ENCODE measurements around the gene KRTAP12-3. TPM values are rescaled to one million over a fixed set of nuclear protein-coding genes. Genes with fewer than 3 reads are reported as not detected.
"Not testable (repeated sequence)": the region's sequence is repeated elsewhere in the genome, so short reads cannot be mapped to it uniquely, and the experiment has no call there.

The KRTAP12-3 gene
- not detected for polyA plus RNA-seq (ENCODE audit: insufficient read length in 12 of 12)
- long read RNA-seq, donor 1, result 0 reads
- long read RNA-seq, donor 2, result 0 reads
- long read RNA-seq, donor 3, result 0 reads
- long read RNA-seq, donor 4, result 0 reads
- long read RNA-seq, donor 5, result 0 reads
- long read RNA-seq, donor 6, result 0 reads
- long read RNA-seq, donor 7, result 0 reads
- long read RNA-seq, donor 8, result 0 reads
- long read RNA-seq, donor 9, result 0 reads
- long read RNA-seq, donor 10, result 0 reads
- long read RNA-seq, donor 11, result 0 reads

GRCh38 chr21:44657635-44658540, at the start of gene KRTAP12-3:
KRTAP12-3 (plus strand) TSS chr21:44657932; CDS start chr21:44657980, 48 bp downstream.
- no peak for DNase-seq

DNA sequence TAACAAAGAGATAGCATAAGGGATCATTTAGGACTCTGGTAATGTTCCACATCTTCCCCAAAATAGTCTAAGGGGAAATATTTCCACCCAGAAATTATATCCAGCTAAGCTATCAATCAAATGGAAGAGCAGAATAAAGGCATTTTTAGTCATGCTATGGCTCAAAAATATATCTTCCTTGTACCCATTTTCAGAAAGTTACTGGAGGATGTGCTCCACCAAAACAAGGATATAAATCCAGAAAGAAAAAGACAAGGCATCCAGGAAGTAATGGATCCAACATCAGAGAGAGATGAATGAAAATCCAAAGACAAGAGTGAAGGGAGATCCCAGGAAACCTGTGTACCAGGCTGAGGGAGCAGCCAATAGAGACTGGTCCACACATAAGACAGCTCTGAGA, 48.5 kb upstream of the KRTAP12-3 start:
- DNase-seq, result no peak

- not testable (repeated sequence) for DNase-seq
Measured at GRCh38 chr21:44610157-44610843, 47.4 kb upstream of the KRTAP12-3 start.

GRCh38 chr21:44611551-44611950, 46.2 kb upstream of the KRTAP12-3 start:
- DNase-seq, result no peak

DNA sequence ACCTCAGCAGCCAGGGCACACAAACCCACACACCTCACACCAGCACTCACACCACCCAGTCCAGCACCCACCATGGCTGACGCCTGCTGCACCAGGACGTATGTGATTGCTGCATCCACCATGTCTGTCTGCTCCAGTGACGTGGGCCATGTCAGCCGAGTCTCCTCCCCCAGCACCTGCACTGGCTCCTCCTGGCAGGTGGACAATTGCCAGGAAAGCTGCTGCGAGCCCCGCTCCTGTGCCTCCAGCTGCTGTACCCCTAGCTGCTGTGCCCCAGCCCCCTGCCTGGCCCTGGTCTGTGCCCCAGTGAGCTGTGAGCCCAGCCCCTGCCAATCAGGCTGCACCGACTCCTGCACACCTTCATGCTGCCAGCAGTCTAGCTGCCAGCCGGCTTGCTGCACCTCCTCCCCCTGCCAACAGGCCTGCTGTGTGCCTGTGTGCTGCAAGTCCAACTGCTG, 45.7 kb upstream of the KRTAP12-3 start, which contains the start of gene KRTAP10-8:
TSS of gene KRTAP10-8 (plus strand) at position 51 of the 458 bp plus-strand sequence. CDS start at position 73, 22 bp downstream.
- DNase-seq, result no peak

DNA sequence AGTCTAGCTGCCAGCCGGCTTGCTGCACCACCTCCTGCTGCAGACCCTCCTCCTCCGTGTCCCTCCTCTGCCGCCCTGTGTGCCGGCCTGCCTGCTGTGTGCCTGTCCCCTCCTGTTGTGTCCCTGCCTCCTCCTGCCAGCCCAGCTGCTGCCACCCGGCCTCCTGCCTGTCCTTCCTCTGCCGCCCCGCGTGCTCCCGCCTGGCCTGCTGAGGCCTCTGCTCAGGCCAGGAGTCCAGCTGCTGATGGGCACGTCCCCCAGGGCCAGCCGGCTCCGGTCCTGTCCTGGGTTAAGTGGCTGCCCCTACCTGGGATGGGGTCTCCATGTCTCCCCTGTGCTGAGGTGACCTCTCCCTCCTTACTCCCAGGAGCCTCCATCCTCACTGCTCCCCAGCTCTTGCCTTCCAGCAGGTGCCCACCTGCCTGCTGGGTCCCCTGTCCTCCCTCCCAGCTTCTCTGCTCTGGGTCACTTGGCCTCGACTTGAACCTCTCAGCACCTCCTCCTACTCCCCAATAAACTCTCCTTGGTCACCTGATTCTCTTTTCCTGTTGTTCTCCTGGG, 45.0 kb upstream of the KRTAP12-3 start:
- DNase-seq, result no peak

DNA sequence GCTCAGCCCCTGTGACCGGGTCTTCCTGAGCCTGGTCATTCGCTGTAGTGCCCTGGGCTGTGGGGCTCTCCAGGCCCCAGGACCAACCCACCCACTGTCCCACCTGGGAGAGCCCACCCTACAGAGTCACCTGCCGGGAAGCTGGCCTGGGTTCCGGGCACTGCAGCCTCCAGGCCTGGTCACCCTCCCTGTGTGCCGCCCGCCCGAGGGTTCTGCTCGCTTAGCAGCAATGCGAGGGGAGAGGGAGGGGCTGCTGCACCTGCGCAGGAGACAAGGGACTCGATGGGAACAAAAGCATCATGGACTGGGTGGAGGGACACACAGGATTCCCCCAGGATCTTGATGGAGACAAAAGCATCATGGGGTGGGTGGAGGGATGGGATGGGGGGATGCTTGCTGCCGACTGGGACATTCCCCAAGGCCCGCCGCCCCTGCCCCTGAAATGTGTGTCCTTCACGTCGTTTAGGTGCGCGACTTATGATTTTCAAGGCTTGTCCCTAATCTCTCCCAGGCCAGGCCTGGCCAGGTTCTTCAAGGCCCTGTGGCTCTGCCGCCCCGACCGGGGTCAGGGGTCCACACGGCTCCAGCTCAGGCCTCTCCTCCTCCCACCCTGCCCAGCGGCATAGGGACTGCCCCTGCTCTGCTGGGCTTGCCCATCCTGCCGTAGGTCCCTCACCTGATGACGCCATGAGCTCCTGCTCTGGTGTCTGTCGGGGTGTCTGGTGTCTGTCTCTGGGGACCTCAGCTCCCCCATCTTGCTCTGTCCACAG, 44.2 kb upstream of the KRTAP12-3 start:
- no peak for DNase-seq

- DNase-seq, result no peak
Measured at GRCh38 chr21:44614161-44614631, 43.5 kb upstream of the KRTAP12-3 start.

DNA sequence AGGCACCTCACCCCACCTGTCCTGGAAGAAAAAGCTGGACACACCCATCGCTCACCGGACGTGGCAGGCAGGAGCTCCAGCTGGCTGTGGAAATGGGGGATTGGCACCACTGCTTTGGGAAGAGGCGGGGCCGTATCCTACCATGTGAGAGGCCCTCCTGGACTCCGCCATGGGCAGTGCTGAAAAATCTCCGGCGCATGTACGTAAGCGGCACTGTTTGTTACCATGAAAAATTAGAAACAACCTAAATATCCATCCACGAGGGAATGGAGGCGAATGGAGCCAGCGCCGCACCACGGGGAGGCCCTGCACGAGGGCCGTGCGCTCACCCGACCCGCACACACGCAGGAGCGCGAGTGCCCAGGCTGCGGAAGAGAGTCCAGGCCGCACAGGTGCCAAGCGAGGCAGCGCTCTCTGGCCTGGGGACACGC, 42.8 kb upstream of the KRTAP12-3 start:
- DNase-seq, result no peak

DNA sequence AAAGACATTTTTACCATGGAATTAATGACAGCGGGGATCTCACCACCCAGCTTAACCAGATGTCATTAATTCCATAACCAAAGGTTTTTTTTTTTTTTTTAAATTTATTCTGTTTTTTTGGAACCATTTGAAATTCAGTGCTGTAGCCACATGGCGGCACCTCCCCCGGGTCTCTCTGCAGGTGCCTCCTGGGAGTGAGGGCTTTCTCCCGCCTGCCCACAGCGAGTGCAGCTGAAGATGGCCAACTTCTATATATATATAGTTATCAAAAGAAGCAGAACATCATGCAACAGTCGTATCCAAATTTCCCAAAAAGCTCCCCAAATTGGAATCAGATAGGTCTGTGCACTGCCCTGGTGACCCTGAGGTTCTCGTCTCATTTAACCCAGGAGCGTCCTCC, 42.3 kb upstream of the KRTAP12-3 start:
- no peak for DNase-seq

DNA sequence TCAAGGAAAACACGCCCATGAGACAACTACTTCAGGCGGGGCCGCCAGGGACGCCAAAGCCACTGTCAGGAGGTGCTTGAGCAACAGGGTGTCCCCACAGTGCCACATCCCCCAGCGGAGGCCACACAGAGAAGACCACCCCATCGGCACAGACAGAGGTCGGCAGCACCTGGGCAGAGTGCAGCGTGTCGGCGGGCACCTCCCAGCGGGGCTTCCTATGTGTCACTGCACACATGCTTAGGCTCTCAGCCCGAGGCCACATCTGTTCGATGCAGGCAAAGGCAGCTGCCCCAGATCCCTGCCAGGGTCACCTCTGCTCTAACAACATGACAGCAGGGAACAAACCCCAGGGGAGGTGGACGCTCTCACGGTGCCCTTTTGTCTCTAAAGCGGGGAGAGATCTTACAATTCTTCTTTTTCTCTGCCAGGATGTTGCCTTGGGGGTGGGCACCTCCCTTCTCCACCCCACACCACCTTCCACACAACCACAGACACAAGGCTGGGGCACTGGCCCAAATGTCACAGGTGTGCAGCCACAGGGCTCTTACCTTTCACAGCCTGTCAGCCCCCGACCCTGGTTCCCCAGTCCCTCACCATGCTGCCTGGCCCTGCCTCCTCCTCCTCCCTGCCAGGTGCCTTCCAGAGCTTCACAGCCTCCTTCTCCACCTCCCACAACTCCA, 41.7 kb upstream of the KRTAP12-3 start:
- no peak for DNase-seq

DNA sequence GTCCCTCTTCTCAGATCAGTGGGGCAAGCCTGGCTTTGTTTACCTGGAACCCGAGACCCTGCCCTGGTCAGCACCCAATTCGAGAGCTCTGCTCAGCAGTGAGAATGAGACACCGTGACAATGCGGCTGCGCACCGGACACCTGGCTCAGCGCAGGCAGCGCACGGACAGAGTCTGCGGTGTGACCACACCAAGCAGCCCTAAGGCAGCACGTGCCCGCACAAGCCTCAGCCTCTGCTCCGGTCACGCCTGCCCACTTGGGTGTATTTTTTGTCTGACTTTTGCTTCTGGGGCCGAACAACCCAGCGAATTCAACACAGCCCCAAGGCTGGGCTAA, 41.2 kb upstream of the KRTAP12-3 start:
- no peak for DNase-seq

GRCh38 chr21:44617071-44617501, 40.6 kb upstream of the KRTAP12-3 start:
- no peak for DNase-seq

- DNase-seq, result no peak
Measured at GRCh38 chr21:44618504-44618903, 39.2 kb upstream of the KRTAP12-3 start.

DNA sequence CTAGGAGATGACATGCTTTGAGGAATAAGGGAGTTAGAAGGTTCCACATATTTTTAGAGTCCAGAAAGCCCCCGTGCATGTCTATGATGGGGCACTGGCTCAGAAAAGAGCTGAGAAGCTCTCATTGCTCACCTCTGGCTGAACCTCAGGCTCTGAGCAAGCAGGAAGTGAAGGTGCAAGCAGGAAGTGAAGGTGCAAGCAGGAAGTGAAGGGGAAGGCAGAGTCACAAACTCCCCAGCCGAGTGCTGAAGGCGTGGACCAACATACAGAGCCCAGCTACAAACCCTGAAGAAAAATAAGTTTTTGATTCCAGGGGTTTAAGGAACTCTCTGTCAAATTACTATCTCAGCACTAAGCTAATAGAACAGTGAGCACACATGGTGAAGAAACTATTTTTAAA, 38.8 kb upstream of the KRTAP12-3 start:
- no peak for DNase-seq

DNA sequence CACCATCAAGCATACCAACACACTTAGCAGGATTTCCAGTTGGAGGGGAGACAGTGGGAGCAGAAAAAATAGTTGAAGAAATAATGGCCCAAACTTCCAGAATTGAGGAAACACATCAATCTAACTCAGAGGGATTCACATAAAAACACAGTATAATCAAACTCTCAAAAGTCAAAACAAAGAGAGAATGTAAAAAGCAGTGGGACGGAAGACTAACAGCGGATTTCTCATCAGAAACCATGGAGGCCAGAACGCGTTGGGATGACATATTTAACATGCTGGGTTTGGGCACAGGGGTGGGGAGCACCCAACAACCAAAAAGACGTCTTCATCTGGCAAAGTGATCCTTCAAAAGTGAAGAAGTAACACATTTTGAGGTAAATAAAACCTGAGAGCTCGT, 37.8 kb upstream of the KRTAP12-3 start:
- no peak for DNase-seq

DNA sequence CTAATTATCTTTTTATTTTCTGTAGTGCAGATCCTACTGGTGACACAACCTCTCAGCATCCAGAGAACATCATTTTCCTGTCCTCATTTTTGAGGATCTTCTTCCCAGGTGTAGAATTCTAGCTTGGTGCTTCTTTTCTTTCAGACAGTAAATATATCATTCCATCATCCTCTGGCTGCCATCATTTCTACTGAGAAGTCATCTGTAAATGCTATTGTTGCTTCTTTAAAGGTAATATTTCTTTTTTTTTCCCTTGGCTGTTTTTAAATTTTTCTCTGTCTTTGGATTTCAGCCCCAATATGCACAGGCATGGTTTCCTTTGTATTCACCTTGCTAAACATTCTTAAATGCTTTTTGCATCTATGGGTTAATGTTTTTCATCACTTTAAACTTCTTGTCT, 34.2 kb upstream of the KRTAP12-3 start:
- DNase-seq, result no peak

DNA sequence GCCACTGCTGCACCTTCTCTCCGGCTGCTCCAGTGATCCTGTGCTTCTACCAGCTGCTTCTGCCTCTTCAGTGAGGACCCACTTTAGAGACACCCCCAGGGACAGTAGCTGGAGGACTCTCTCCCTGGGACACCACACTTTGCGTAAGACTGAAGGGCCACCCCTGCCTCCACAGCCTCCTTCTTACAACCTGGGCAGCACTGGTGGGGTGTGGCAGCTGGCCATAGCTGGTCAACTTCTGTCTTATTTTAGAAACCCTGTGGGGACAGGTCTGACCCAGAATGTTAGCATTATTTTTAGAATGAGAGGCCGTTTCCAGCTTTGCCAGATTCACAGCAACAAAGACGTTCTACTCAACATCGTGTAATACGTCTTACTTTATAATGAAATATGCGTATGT, 32.0 kb upstream of the KRTAP12-3 start:
- no peak for DNase-seq

DNA sequence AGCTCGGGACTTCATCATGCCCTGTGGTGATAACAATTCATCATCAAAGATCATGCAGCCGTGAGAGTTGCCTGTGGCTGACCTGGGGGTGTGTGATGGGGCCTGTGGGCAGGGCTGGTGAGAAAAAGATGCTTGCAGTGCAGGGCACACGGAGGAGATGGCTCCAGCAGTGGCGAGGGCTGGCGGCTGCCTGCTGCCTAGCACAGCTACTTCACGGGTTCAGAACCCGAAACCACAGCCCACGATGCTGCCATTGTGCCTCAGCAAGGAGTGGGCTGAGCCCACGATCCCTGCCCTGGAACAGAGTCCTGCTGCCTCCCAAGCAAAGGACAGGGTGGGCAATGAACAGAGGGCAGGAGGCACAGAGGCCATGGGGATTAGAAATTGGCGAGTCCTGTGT, 31.5 kb upstream of the KRTAP12-3 start:
- DNase-seq, result no peak

DNA sequence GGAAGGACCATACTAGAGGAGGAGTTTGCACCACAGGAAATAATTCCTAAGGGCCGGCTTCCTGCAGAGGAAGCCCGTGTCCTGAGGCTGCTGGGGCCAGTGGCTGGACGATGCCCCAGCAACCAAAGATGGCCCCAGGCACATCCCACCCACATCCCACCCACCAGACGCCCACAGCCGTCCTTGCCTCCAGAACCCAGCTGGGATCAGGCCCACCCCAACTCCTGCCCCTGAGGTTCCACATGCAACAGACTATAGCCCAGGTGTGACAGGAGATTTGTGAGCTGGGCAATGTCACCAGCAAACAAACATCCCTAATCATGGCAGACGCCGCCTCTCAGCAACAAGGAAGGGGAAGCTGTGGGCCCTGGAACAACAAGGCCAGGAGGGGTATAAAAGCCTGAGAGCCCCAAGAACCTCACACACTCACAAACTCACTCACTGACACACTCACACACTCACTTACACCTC, 31.0 kb upstream of the KRTAP12-3 start, which contains the start of gene KRTAP10-9:
TSS of gene KRTAP10-9 (plus strand) at position 421 of the 471 bp plus-strand sequence. CDS start 79 bp downstream, outside the sequence.
- DNase-seq, result no peak

Data from muscle of arm (tissue), 14 donors.